HEK293 (cell line): ENCODE results near the gene MTMR12.

Experiments
- CTCF ChIA-PET: fragments of 350-600 bp; formaldehyde crosslinking; extraction: SDS; loops from one replicate; lab custom pipeline; 2021; ENCODE audit warnings: antibody characterized with exemption; lab: Yijun Ruan, JAX
- POLR2A ChIA-PET: fragments of 300-600 bp; formaldehyde crosslinking; extraction: SDS; loops from one replicate; lab custom pipeline; 2020; ENCODE audit warnings: antibody characterized with exemption, inconsistent platforms; lab: Yijun Ruan, JAX
- H3K27ac ChIP-seq: fragments of 200-500 bp; sonication (Bioruptor generic); 2 replicates; pipeline ENCODE4 v1.5.1; 2014; ENCODE audit warnings: low read depth, low read length, control low read depth, inconsistent platforms; ENCODE audit errors: extremely low read depth
- H3K36me3 ChIP-seq, 2 experiments: fragments of 200-500 bp in 1 of 2; sonication (Bioruptor generic) in 1 of 2; 1 replicate in 1 of 2; 2 replicates in 1 of 2; pipeline ENCODE4 v1.5.1; 2014 to 2017; ENCODE audit warnings: inconsistent platforms in 2 of 2, low read length in 2 of 2; ENCODE audit not compliant: control insufficient read depth in 2 of 2, insufficient read depth in 1 of 2
- H3K4me1 ChIP-seq: fragments of 200-500 bp; sonication (Bioruptor generic); 2 replicates; pipeline ENCODE4 v1.5.1; 2014; ENCODE audit warnings: mild to moderate bottlenecking, low read length, inconsistent platforms; ENCODE audit not compliant: control insufficient read depth, insufficient read depth
- H3K4me3 ChIP-seq: 2 replicates; pipeline ENCODE4 v1.5.1; 2011; ENCODE audit warnings: low read depth, mild to moderate bottlenecking, control low read depth, low read length, moderate library complexity
- H3K9me3 ChIP-seq: fragments of 200-500 bp; sonication (Bioruptor generic); 2 replicates; pipeline ENCODE4 v1.5.1; 2014; ENCODE audit warnings: low read depth, low read length, inconsistent platforms; ENCODE audit not compliant: control insufficient read depth, insufficient read depth
- ATF2 ChIP-seq: fragments of 450-650 bp; formaldehyde crosslinking; IDR thresholded peaks from 2 replicates; pipeline ENCODE4 v1.5.1; 2016; ENCODE audit warnings: missing biosample characterization, missing genetic modification characterization, low read depth
- GLI4 ChIP-seq: fragments of 450-650 bp; formaldehyde crosslinking; IDR thresholded peaks from 2 replicates; pipeline ENCODE4 v1.5.1; 2016; ENCODE audit warnings: missing biosample characterization, missing genetic modification characterization
- PATZ1 ChIP-seq: fragments of 450-650 bp; formaldehyde crosslinking; IDR thresholded peaks from 2 replicates; pipeline ENCODE4 v1.5.1; 2016; ENCODE audit warnings: missing biosample characterization, missing genetic modification characterization
- REST ChIP-seq: fragments of 450-650 bp; formaldehyde crosslinking; IDR thresholded peaks from 2 replicates; pipeline ENCODE4 v1.5.1; 2016; ENCODE audit warnings: missing biosample characterization, missing genetic modification characterization
- SALL2 ChIP-seq: fragments of 450-650 bp; formaldehyde crosslinking; IDR thresholded peaks from 2 replicates; pipeline ENCODE4 v1.5.0; 2017; ENCODE audit warnings: missing biosample characterization, mild to moderate bottlenecking, missing genetic modification characterization, borderline replicate concordance
- SP3 ChIP-seq: fragments of 450-650 bp; formaldehyde crosslinking; IDR thresholded peaks from 2 replicates; pipeline ENCODE4 v1.5.1; 2016; ENCODE audit warnings: missing biosample characterization, missing genetic modification characterization
- ZBTB26 ChIP-seq: fragments of 450-650 bp; formaldehyde crosslinking; optimal IDR thresholded peaks from 2 replicates; pipeline ENCODE3; 2016; ENCODE audit warnings: missing biosample characterization, mild to moderate bottlenecking, missing genetic modification characterization
- ZNF121 ChIP-seq: fragments of 450-650 bp; formaldehyde crosslinking; IDR thresholded peaks from 2 replicates; pipeline ENCODE4 v1.5.1; 2016; ENCODE audit warnings: missing biosample characterization, missing genetic modification characterization
- ZNF16 ChIP-seq: fragments of 450-650 bp; formaldehyde crosslinking; IDR thresholded peaks from 2 replicates; pipeline ENCODE4 v1.5.1; 2016; ENCODE audit warnings: low read depth, missing biosample characterization, missing genetic modification characterization
- ZNF324 ChIP-seq: fragments of 450-650 bp; formaldehyde crosslinking; IDR thresholded peaks from 2 replicates; pipeline ENCODE4 v1.5.1; 2016; ENCODE audit warnings: missing biosample characterization, missing genetic modification characterization
- ZNF366 ChIP-seq: fragments of 450-650 bp; formaldehyde crosslinking; conservative IDR thresholded peaks from 2 replicates; pipeline ENCODE4 v1.5.1; 2016; ENCODE audit warnings: missing biosample characterization, missing genetic modification characterization
- ZNF473 ChIP-seq: fragments of 450-650 bp; formaldehyde crosslinking; IDR thresholded peaks from 2 replicates; pipeline ENCODE4 v1.5.1; 2017; ENCODE audit warnings: missing biosample characterization, missing genetic modification characterization
- ZNF521 ChIP-seq: fragments of 450-650 bp; formaldehyde crosslinking; IDR thresholded peaks from 2 replicates; pipeline ENCODE4 v1.5.1; 2017; ENCODE audit warnings: missing biosample characterization, mild to moderate bottlenecking, missing genetic modification characterization
- ZNF544 ChIP-seq: fragments of 450-650 bp; formaldehyde crosslinking; IDR thresholded peaks from 2 replicates; pipeline ENCODE4 v1.5.0; 2017; ENCODE audit warnings: missing biosample characterization, missing genetic modification characterization
- ZNF555 ChIP-seq: fragments of 450-650 bp; formaldehyde crosslinking; conservative IDR thresholded peaks from 2 replicates; pipeline ENCODE4 v1.5.1; 2017; ENCODE audit warnings: missing biosample characterization, mild to moderate bottlenecking, missing genetic modification characterization, inconsistent platforms
- ZNF600 ChIP-seq: fragments of 450-650 bp; formaldehyde crosslinking; IDR thresholded peaks from 2 replicates; pipeline ENCODE4 v1.5.1; 2016; ENCODE audit warnings: missing biosample characterization, missing genetic modification characterization
- ZNF626 ChIP-seq: fragments of 450-650 bp; sonication (Bioruptor Pico); formaldehyde crosslinking; IDR thresholded peaks from 2 replicates; pipeline ENCODE4 v1.5.1; 2018; ENCODE audit warnings: missing biosample characterization, missing genetic modification characterization, inconsistent platforms
- ZNF654 ChIP-seq: fragments of 450-650 bp; formaldehyde crosslinking; IDR thresholded peaks from 2 replicates; pipeline ENCODE4 v1.5.1; 2016; ENCODE audit warnings: low read depth, missing biosample characterization, missing genetic modification characterization
- ZNF664 ChIP-seq: fragments of 450-650 bp; formaldehyde crosslinking; IDR thresholded peaks from 2 replicates; pipeline ENCODE4 v1.5.1; 2016; ENCODE audit warnings: missing biosample characterization, missing genetic modification characterization
- ZNF785 ChIP-seq: fragments of 450-650 bp; formaldehyde crosslinking; IDR thresholded peaks from 2 replicates; pipeline ENCODE4 v1.5.1; 2016; ENCODE audit warnings: missing biosample characterization, missing genetic modification characterization
- ZSCAN16 ChIP-seq: fragments of 450-650 bp; formaldehyde crosslinking; IDR thresholded peaks from 2 replicates; pipeline ENCODE4 v1.5.1; 2016; ENCODE audit warnings: missing biosample characterization, missing genetic modification characterization

The MTMR12 gene

GRCh38 chr5:32254881-32255539, 57.7 kb downstream of the MTMR12 start:
- peaks cover 3% of the 10 kb centered on the region; the same call in 1 of the 2 replicates for H3K4me1 ChIP-seq
- POLR2A ChIA-PET: no interaction called here
- no peak for TF ChIP-seq ZNF654
- no peak for TF ChIP-seq ZNF785
- TF ChIP-seq, all 188 proteins: peak for 0
- no peak overlapping the region for H3K4me3 ChIP-seq
- CTCF ChIA-PET: interaction anchor here (0.8 to 1.4 kb wide), 2 partner anchors 10 to 23 kb away, joined by 4 read pairs; no protein-coding TSS in a partner anchor
- H3K9me3 ChIP-seq: no peaks in the 10 kb centered on the region
- no peak overlapping the region for H3K27ac ChIP-seq
- H3K36me3 ChIP-seq: peaks cover 41 to 81% of the 10 kb centered on the region in 2 experiments

- POLR2A ChIA-PET: no interaction called here
- CTCF ChIA-PET: no interaction called here
These were observed 60.8 kb downstream of the MTMR12 start for GRCh38 chr5:32251871-32252458.

GRCh38 chr5:32249668-32250067, 63.1 kb downstream of the MTMR12 start:
- H3K27ac ChIP-seq: no peak overlapping the region
- CTCF ChIA-PET: interaction anchor here (0.6 to 1.0 kb wide), 2 partner anchors 47 to 70 kb away, joined by 3 read pairs; no protein-coding TSS in a partner anchor
- no peaks in the 10 kb centered on the region for H3K9me3 ChIP-seq
- peaks cover 3% of the 10 kb centered on the region; the same call in 1 of the 2 replicates for H3K4me1 ChIP-seq
- POLR2A ChIA-PET: no interaction called here
- no peak overlapping the region for H3K4me3 ChIP-seq
- peaks cover 35 to 83% of the 10 kb centered on the region in 2 experiments for H3K36me3 ChIP-seq
- no peak for TF ChIP-seq ZNF366 (tag by site-specific recombination)
- TF ChIP-seq REST (tag by site-specific recombination): no peak
- no peak for TF ChIP-seq ZNF600
- no peak for TF ChIP-seq ZNF664 (tag by site-specific recombination)
- TF ChIP-seq ZNF16 (tag by site-specific recombination): no peak
- no peak for TF ChIP-seq SP3 (tag by site-specific recombination)
- no peak for TF ChIP-seq SALL2
- no peak for TF ChIP-seq GLI4
- TF ChIP-seq ZSCAN16: no peak
- no peak for TF ChIP-seq ZNF324
- no peak for TF ChIP-seq ZNF473 (tag by site-specific recombination)
- no peak for TF ChIP-seq ZNF121
- TF ChIP-seq ZNF544: no peak
- no peak for TF ChIP-seq ZBTB26 (tag by site-specific recombination)
- TF ChIP-seq PATZ1 (tag by site-specific recombination): no peak
- TF ChIP-seq ZNF626 (tag by site-specific recombination): no peak
- TF ChIP-seq ZNF555 (tag by site-specific recombination): no peak
- no peak for TF ChIP-seq ATF2 (tag by site-specific recombination)
- TF ChIP-seq, all 188 proteins: peak for 0

More at GRCh38 chr5:32251871-32252458, 60.8 kb downstream of the MTMR12 start:
- Histone ChIP-seq H3K36me3 (peaks cover 30 to 88% of the 10 kb centered on the region in 2 experiments), H3K9me3 (no peaks in the 10 kb centered on the region), H3K27ac (no peak overlapping the region), H3K4me3 (no peak overlapping the region), H3K4me1 (peaks cover 3% of the 10 kb centered on the region; the same call in 1 of the 2 replicates)
- peak; percentile 49; the same call in 1 of the 2 replicates for TF ChIP-seq ZNF600
- TF ChIP-seq ZNF521 (tag by site-specific recombination): no peak
